OCI-LY3 (cell line): ENCODE data around the gene FTO.

ENCODE experiments used
- H2AFZ ChIP-seq: fragments of 200-600, 300-600 bp; shearing (Covaris generic); 2 replicates; pipeline ENCODE4 v1.6.0; 2014; ENCODE audit warnings: antibody characterized with exemption, low read depth, low read length
- H3K27ac ChIP-seq: fragments of 200-600, 300-600 bp; sonication (generic); 2 replicates; pipeline ENCODE4 v1.5.1; 2014; ENCODE audit warnings: mild to moderate bottlenecking, low read length, moderate library complexity, mixed read lengths
- H3K27me3 ChIP-seq: fragments of 200-600, 300-600 bp; sonication (generic); 2 replicates; pipeline ENCODE4 v1.6.1; 2014; ENCODE audit warnings: low read depth, low read length, mixed read lengths
- H3K36me3 ChIP-seq: fragments of 200-600, 300-600 bp; sonication (generic); replicated peaks from 2 replicates; pipeline ENCODE3; 2014; ENCODE audit warnings: low read depth, low read length, mixed read lengths
- H3K4me1 ChIP-seq: fragments of 300-600, 200-600 bp; sonication (generic); 2 replicates; pipeline ENCODE4 v1.6.1; 2014; ENCODE audit warnings: low read length, mixed read lengths
- H3K4me2 ChIP-seq: fragments of 200-600, 300-600 bp; sonication (generic); 2 replicates; pipeline ENCODE4 v1.6.1; 2014; ENCODE audit warnings: low read length, mixed read lengths
- H3K4me3 ChIP-seq: fragments of 300-600, 200-600 bp; sonication (generic); 2 replicates; pipeline ENCODE4 v1.5.1; 2014; ENCODE audit warnings: antibody characterized with exemption, mild to moderate bottlenecking, low read length, moderate library complexity
- H3K79me2 ChIP-seq: fragments of 300-600, 200-600 bp; shearing (Covaris generic); 2 replicates; pipeline ENCODE4 v1.6.1; 2014; ENCODE audit warnings: mild to moderate bottlenecking, low read length, mixed read lengths
- H3K9ac ChIP-seq: fragments of 300-600, 200-600 bp; shearing (Covaris generic); 2 replicates; pipeline ENCODE4 v1.6.0; 2014; ENCODE audit warnings: mild to moderate bottlenecking, low read length, moderate library complexity
- H3K9me3 ChIP-seq: fragments of 200-600, 300-600 bp; shearing (Covaris generic); 2 replicates; pipeline ENCODE4 v1.6.1; 2014; ENCODE audit warnings: low read length, mixed read lengths; ENCODE audit not compliant: insufficient read depth
- H4K20me1 ChIP-seq: fragments of 200-600, 300-600 bp; sonication (generic); 2 replicates; pipeline ENCODE4 v1.6.1; 2016; ENCODE audit warnings: low read length, mixed read lengths; ENCODE audit not compliant: insufficient read depth
- EZH2phosphoT487 ChIP-seq: fragments of 200-600 bp; shearing (Covaris generic); IDR thresholded peaks from 2 replicates; pipeline ENCODE4 v1.6.1; 2018; ENCODE audit warnings: antibody characterized with exemption, mixed run types, low read depth
- TF ChIP-seq, protein P1 (sequence below): fragments of 200-600, 300-600 bp; sonication (generic); IDR thresholded peaks from 2 replicates; pipeline ENCODE4 v1.5.1; 2014; ENCODE audit warnings: antibody characterized with exemption, low read length, low read depth

Gene FTO

DNA sequence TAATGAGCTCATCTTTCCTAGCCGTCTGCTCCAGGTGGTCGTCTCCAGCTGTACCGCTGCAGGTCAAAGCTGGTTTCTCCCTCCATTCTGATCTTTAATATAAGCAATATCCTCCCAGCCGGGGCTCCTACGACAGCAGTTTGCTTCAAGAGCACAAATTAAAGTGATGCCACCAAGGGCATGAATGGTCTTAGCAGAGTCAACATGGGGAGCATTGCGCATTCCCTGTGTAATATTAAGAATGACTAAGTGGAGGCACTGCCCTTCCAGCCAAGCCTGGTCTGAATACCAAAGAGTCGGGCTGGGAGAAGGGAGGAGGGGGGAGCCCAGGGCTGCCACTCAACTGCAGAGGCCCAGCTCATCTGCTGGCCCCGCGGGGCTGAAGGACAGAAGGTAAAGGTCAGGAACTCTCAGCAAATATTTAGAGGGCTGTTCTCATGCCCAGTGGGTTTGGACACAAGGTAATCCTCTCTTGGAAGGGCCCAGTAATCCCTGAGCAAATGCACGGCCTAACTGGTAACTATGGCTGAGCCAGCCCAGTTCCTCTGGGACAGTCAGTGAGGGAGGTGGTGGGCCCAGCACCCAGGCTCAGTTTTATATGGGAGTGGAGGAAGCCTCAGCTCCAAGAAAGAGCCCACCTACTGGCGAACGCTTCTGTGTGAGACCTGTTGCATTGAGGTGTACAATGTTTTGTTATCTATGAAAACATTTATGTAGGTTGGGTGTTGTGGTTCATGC lies 461.4 kb downstream of the FTO start:
- Histone ChIP-seq H3K27ac (no peak overlapping the region), H3K4me2 (no peak overlapping the region), H3K79me2 (no peaks in the 10 kb centered on the region), H3K27me3 (peaks cover 3% of the 10 kb centered on the region; the same call in 1 of the 2 replicates), H3K9ac (no peak overlapping the region), H3K9me3 (no peaks in the 10 kb centered on the region), H2AFZ (no peak overlapping the region), H3K36me3 (no peaks in the 10 kb centered on the region), H3K4me3 (no peak overlapping the region), H4K20me1 (no peaks in the 10 kb centered on the region), H3K4me1 (no peaks in the 10 kb centered on the region)
- TF ChIP-seq EZH2phosphoT487, result no peak

GRCh38 chr16:54165912-54166865 lies 462.2 kb downstream of the FTO start:
- Histone ChIP-seq H3K9ac (no peak overlapping the region), H4K20me1 (no peaks in the 10 kb centered on the region), H3K27me3 (peaks cover 3% of the 10 kb centered on the region; the same call in 1 of the 2 replicates), H2AFZ (no peak overlapping the region), H3K4me2 (no peak overlapping the region), H3K4me1 (no peaks in the 10 kb centered on the region), H3K27ac (no peak overlapping the region), H3K36me3 (no peaks in the 10 kb centered on the region), H3K9me3 (no peaks in the 10 kb centered on the region), H3K79me2 (no peaks in the 10 kb centered on the region), H3K4me3 (no peak overlapping the region)
- TF ChIP-seq, protein P1, sequence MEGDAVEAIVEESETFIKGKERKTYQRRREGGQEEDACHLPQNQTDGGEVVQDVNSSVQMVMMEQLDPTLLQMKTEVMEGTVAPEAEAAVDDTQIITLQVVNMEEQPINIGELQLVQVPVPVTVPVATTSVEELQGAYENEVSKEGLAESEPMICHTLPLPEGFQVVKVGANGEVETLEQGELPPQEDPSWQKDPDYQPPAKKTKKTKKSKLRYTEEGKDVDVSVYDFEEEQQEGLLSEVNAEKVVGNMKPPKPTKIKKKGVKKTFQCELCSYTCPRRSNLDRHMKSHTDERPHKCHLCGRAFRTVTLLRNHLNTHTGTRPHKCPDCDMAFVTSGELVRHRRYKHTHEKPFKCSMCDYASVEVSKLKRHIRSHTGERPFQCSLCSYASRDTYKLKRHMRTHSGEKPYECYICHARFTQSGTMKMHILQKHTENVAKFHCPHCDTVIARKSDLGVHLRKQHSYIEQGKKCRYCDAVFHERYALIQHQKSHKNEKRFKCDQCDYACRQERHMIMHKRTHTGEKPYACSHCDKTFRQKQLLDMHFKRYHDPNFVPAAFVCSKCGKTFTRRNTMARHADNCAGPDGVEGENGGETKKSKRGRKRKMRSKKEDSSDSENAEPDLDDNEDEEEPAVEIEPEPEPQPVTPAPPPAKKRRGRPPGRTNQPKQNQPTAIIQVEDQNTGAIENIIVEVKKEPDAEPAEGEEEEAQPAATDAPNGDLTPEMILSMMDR, result no peak
- no peak for TF ChIP-seq EZH2phosphoT487

DNA sequence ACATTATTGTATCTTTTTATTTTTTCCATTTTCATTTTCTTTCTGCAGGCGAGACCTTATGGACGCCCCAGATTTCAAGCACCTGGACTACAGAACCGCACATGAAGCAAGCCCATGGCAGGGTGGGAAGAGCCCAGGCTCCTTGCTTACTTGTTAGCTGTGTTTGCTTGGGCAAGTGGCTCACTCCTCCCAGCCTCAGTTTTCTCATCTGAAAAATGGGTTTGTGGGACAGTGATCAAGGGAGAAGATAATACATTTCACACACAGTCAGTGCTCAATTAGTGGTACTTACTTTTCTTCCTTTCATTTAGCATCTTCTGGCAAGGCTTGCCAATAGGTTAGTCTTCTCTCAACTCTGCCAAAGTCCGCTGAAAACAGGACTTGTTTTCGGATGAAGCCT lies 465.2 kb downstream of the FTO start:
- no peak overlapping the region for H3K9ac ChIP-seq
- TF ChIP-seq, protein P1, result no peak
- no peak for TF ChIP-seq EZH2phosphoT487
- no peak overlapping the region for H3K4me2 ChIP-seq
- H3K9me3 ChIP-seq, result no peaks in the 10 kb centered on the region
- no peaks in the 10 kb centered on the region for H3K79me2 ChIP-seq
- no peaks in the 10 kb centered on the region for H4K20me1 ChIP-seq
- no peak overlapping the region for H3K4me3 ChIP-seq
- H2AFZ ChIP-seq, result no peak overlapping the region
- peaks cover 17% of the 10 kb centered on the region for H3K27me3 ChIP-seq
- no peaks in the 10 kb centered on the region for H3K4me1 ChIP-seq
- no peaks in the 10 kb centered on the region for H3K36me3 ChIP-seq
- H3K27ac ChIP-seq, result no peak overlapping the region

DNA sequence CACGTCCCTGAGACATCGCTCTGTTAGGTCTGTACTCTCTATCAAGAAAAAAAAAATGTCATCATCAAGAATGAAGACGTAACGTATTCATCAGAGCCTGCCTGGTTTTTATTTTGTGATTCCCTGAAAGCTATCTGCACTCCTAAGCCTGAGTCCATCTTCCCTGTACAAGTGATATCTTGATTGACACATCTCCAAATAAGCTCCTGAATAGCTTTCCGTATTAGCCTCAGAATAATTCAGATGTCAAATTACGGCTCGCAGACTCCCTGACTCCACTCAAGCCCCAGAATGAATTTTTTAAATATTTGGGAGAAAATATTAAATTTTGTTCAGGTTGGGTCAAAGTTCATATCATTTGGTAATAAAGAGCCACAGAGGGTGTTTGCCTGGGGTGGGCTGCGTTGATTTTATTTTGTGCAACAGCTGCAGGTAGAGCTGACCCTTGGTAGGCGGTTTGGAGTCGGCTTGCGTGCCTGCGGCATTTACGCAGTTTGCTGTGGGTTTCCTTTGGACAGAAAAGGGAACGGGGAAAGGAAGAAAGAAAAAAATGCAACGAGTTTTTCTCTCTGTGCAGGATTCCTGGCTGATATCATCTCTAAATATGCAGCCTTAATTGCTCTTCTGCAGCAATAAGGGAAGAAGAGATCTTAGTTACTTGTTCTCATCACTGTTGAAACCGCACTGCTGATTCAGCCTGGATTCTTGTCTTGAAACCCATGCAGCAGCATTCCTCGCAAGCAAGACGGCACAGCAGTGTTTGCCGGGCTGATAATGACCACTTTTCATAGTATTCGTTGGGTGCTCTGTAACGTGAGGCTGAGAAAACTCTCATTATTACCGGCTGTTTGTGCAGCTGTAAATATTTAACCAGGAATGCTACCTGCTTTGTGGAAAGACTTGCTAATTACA lies 467.9 kb downstream of the FTO start:
- TF ChIP-seq EZH2phosphoT487, result no peak
- TF ChIP-seq, protein P1, result no peak
- no peak overlapping the region for H2AFZ ChIP-seq
- no peaks in the 10 kb centered on the region for H3K36me3 ChIP-seq
- H3K4me3 ChIP-seq, result no peak overlapping the region
- peaks cover 17% of the 10 kb centered on the region for H3K27me3 ChIP-seq
- H3K4me2 ChIP-seq, result no peak overlapping the region
- no peaks in the 10 kb centered on the region for H4K20me1 ChIP-seq
- H3K4me1 ChIP-seq, result no peaks in the 10 kb centered on the region
- no peaks in the 10 kb centered on the region for H3K9me3 ChIP-seq
- no peak overlapping the region for H3K9ac ChIP-seq
- H3K27ac ChIP-seq, result no peak overlapping the region
- H3K79me2 ChIP-seq, result no peaks in the 10 kb centered on the region
